Kasumi-1 (cell line): ENCODE measurements around the gene PIGU.
"Not testable (repeated sequence)": the region's sequence is repeated elsewhere in the genome, so short reads cannot be mapped to it uniquely, and the experiment has no call there.

Experiments used
- DNase-seq, 2 experiments: peaks; one replicate each; lab custom pipeline; 2025; lab: John Stamatoyannopoulos, UW

PIGU gene

DNA sequence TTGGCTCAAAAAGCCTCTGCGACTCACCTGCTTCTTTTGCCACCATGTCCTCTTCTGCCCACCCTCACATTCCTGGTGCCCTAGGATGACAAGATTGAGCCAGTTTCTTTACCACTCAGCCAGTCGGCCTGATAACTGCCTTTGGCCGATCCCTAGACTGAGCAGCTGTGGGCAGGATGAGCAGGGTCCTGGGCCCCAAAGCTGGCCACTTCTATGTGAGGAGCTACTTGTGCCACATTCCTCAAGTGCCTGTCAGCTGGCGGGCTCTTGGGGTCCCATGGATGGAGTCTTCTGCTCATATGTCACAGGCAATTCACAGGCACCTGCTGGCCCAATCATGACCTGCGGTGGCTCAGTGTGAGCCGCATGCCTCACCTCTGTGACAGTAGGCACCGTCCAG lies 144.1 kb downstream of the PIGU start:
- no peak for DNase-seq

DNA sequence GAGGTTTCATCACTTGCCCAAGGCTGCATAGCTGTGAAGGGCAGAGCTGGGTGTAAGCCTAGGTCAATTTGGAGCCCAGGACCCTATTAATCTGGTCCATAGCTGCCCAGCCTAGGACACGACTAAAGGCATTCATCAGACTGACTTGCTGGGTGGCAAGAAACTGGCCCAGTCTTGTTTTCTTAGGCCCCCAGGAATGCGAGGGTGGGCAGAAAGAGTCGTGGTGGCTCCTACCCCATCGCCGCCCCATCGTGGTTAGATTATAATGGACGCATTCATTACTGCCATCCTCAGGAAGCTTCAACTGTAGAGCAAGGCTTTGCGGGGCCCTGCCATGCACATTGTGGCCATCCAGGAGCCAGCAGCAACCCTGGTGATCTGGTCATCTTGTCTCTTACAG lies 144.6 kb downstream of the PIGU start:
- no peak for DNase-seq

DNA sequence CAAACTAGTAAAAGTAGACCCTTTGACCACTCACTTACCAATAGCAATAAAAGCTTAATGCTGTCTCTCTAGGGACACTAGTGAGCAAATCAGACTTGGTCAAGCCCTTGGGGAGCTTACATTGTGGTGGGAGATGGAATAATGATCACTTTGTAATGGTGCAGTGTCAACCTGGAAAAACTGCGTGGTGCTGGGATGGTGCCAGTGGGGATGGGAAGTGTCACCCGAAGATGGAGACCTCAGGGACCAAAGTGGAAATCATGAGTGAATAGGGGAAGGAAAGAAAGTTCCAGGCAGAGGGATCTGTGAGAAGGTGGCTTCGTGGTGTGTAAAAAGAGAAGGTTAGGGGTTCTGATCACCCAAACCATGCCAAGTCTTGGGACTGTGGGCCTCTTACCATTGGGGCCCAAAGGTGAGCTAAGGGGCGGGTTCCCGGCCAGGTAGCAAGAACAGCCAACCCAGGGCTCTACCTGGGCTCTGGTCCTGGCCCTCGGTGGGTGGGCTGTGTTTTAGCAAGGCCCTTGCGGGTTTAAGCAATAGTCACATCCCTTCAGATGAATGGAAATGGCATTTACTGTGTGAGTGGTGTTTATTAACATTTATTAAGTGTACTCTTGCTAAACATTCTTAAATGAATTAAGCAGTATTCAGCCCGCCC lies 145.2 kb downstream of the PIGU start:
- DNase-seq = no peak

- no peak for DNase-seq
Observed at GRCh38 chr20:34530342-34530741, 146.6 kb downstream of the PIGU start.

GRCh38 chr20:34529742-34530141 lies 147.2 kb downstream of the PIGU start:
- no peak for DNase-seq

- DNase-seq = no peak
Observed at GRCh38 chr20:34528921-34529297, 148.0 kb downstream of the PIGU start.

- no peak for DNase-seq
Observed at GRCh38 chr20:34527016-34527415, 149.9 kb downstream of the PIGU start.

- DNase-seq = no peak
Observed at GRCh38 chr20:34526466-34526865, 150.4 kb downstream of the PIGU start.

DNA sequence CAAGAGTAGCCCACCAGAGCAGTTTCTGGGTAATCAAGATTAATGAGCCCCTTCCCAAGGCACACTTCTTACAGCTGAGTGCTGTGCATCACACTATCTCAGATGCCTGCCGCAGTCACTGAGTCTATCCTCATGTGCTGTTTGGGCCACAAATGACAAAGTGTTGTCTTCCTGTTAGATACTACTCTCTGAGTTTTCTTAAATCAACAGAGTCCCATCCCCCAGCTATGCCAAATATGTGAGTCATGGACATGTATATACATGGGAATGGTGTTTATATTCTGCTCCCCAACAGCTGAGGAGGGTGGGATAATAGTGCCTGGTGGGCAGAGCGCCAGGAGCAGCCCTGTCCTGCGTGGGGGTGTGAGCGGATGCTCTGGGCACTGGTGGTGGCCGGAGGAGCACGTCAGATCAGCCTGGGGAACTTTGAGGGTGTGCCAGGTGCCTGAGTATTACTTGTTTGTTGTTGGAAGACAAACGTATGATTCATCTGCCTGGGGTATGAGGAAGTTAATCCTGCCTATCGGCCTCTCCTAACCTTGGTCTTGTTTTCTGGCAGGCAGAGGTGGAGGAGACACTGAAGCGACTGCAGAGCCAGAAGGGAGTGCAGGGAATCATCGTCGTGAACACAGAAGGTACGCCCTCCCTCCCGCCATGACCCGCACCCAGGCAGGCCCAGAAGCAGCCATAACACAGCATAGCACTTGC lies 151.0 kb downstream of the PIGU start:
- DNase-seq = peak in 1 of 2 experiments; percentile 3

GRCh38 chr20:34525342-34525708 lies 151.6 kb downstream of the PIGU start:
- DNase-seq = no peak

DNA sequence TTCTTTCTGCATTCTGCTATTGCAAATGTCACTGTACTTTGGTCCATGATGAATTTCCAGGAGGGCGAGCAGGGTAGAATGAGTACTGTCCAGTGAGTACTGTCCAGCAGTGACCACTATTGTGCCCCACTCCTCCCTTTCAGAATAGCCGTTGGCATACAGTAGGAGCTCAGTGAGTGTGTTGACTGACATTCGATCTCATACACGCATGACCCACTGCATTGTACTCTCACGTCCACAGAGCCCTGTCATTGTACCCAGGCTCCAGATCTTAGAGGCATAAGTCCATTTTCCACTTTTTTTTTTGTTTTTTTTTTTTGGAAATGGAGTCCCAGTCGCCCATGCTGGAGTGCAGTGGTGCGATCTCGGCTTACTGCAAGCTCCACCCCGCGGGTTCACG lies 152.5 kb downstream of the PIGU start:
- DNase-seq = no peak

DNA sequence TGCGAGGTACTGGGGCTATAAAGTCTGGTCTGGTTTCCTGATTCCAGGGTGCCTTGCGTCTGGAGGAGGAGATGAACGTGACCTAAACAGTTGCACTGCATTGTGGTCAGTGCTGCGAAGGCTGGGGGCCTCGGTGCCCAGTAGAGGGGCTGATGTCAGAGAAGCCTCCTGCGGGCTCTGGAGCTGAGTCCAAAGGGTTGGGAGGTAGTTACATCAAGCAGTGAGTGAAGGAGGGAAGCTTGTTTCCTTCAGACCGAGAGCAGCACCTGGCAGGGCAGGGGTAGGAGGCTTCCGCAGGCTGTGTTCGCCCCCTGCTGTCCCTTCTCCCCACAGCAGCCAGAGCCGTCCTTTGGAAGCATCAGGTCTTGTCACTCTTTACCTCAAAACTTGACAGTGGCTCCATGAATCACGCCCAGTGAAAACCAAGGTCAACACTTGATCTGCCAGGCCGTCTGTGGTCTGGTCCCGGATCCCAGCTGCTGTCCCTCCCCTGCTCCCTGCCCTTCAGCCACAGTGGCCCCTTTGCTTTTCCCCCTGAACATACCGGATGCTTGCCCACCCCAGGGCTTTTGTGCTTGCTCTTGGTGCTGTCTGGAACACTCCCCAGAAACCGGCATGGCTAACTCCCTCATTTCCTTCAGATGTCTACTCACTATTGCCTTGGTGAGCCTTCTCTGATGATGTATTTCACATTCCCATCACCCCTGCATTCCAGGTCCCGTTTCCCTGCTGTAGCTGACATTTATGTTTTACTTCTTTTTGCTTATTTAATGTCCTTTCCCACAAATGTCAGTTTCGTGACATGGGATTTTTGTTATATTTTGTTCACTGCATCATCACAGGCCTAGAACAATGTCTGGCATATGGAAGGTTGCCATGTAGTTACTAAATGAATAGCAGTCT lies 153.7 kb downstream of the PIGU start:
- peak; percentile 64 to 71 for DNase-seq

DNA sequence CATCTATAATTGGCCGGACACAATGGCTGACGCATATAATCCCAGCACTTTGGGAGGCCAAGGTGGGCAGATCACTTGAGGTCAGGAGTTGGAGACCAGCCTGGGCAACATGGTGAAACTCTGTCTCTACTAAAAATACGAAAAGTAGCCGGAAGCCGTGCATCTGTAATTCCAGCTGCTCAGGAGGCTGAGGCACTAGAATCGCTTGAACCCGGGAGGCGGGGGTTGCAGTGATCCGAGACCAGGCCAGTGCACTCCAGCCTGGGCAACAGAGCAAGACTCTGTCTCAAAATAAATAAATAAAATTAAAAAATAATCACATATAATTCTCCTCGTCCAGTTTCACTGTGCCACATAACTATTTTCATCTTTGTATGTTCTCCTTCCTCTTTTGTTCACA lies 157.1 kb downstream of the PIGU start:
- not testable (repeated sequence) for DNase-seq

DNA sequence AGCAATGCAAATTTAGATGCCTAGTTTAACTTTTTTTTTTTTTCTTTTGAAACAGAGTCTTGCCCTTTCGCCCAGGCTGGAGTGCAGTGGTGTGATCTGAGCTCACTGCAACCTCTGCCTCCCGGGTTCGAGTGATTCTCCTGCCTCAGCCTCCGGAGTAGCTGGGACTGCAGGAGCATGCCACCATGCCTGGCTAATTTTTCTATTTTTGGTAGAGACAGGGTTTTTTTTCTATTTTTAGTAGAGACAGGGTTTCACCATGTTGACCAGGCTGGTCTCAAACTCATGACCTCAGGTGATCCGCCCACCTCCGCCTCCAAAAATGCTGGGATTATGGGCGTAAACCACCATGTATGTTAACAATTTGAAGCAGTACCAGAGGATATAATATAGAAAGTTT lies 158.0 kb downstream of the PIGU start:
- DNase-seq = not testable (repeated sequence)

GRCh38 chr20:34517114-34517505 lies 159.8 kb downstream of the PIGU start:
- peak in 1 of 2 experiments; percentile 37 for DNase-seq

- DNase-seq = peak; percentile 88 to 90
Observed at GRCh38 chr20:34516247-34517113, 160.4 kb downstream of the PIGU start, which contains the start of gene DYNLRB1. DYNLRB1 (plus strand) TSS chr20:34516422; CDS start chr20:34516459, 37 bp downstream.

DNA sequence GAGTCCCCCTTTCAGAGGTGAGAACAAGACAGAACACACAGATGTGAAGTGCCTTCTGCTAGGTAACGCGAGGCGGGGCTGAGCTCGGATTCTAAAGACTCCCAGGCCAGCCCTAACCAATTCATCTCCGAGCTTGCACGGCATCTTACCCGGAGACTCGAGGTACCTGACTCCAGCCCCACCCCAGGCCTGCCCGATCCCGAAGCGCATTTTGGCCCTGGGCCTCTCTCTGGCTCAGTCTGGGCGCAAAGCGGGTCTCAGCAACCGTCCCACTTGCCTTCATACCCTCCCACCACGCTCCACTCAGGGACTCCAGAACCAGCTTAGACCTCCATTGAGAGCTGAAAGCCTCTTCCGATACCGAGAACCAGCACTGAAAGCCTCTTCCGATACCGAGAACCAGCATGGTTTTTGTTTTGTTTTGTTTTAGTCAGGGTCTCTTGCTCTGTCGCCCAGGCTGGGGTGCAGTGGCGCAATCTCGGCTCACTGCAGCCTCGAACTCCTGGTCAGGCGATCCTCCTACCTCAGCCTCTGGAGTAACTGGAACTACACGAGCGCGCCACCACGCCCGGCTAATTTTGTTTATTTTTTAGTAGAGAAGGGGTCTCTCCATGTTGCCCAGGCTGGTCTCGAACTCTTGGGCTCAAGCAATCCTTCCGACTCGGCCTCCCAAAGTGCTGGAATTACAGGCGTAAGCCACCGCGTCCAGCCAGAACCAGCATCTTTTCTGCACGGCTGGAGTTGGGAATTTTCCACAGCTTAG lies 161.2 kb downstream of the PIGU start:
- DNase-seq = peak; percentile 80 to 83

DNA sequence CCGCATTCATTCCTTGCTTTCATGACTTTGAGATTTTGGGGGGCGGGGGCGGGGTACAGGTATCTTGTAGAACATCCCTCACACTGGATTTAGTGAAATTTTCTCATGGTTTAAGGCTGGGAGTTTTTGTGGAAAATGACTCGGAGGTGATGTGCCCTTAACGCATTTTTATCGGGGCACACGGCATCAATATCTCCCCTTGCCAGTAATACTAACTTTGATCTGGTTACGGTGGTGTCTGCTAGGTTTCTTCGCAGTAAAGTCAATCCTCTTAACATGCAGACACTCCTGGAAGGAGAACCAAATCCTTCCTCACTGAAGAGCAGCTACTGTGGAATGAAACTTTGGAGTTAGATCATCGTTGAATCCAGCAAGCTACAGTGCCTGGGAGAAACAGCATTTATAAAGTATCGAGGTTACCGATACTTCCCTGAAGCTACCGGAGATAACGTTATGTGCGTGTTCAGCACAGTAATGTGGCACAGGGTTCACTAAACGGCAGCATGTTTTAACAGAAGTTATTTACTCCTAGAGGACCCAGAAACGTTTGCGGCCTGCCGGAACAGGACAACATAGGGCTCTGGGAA lies 161.9 kb downstream of the PIGU start:
- DNase-seq = peak; percentile 80 to 83

GRCh38 chr20:34514034-34514433 lies 162.9 kb downstream of the PIGU start:
- not testable (repeated sequence) for DNase-seq

DNA sequence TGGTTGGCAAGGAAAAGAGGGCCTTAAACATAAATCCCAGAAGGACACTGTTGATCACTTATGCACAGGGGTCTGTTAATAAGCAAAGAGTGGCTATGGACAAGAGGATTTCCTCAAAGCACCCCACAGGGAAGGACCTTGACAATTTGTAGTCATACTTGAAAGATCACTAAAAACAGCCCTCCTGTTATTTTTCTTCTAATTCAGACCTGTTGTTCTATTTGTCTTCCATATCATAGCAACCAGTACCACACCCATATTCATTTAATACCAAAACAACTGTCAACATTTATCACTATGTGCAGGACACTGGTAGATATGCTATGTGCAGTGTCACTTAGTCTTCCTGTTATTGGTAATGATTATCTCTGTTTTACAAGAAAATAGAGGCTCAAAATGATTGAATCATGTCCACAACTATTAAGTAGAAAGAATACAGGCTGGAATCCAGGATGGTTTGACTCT lies 163.9 kb downstream of the PIGU start:
- no peak for DNase-seq
